K562 (cell line): ENCODE results near the gene RGS7BP. TPM values are rescaled to one million over a fixed set of nuclear protein-coding genes. Genes with fewer than 3 reads are reported as not detected.

ENCODE experiments used
- ATAC-seq: fragments of 200-7000 bp; cut with Tn5 transposase; 3 replicates; pipeline ENCODE4 v1.9.1; 2020; ENCODE audit warnings: moderate library complexity
- BruUV-seq: library from RNA; stranded (reverse); fragments of 400-500 nt; replicated peaks from 2 replicates; lab custom pipeline; 2021; lab: Mats Ljungman, UMichigan
- CTCF ChIA-PET: fragments of 300-600 bp; formaldehyde crosslinking; extraction: SDS; loops from one replicate; lab custom pipeline; 2021; ENCODE audit warnings: low intra/inter-chr PET ratio; lab: Yijun Ruan, JAX
- POLR2A ChIA-PET: fragments of 300-600, 350-650 bp; sonication (Branson Sonifier 250); formaldehyde crosslinking; extraction: SDS; loops from one replicate; lab custom pipeline; 2021; ENCODE audit warnings: antibody characterized with exemption, inconsistent platforms; lab: Yijun Ruan, JAX
- DNase-seq, 4 experiments: peaks; one replicate each; pipeline versions ENCODE4 v3.0.0 to v3.0.0-alpha.2; 2011 to 2018; ENCODE audit warnings: low spot score in 3 of 4, mixed read lengths in 3 of 4; ENCODE audit errors: extremely low read depth in 1 of 4
- FAIRE-seq: peaks from 2 replicates; lab custom pipeline; 2011; peaks lifted over from hg19 to GRCh38; lab: Jason Lieb, UNC
- H2AFZ ChIP-seq: 2 replicates; pipeline ENCODE4 v1.6.0; 2011; ENCODE audit warnings: low read depth, low read length, control low read depth, inconsistent platforms
- H3K27ac ChIP-seq: fragments of 200-600 bp; 3 replicates; pipeline ENCODE4 v1.8.0; 2011; ENCODE audit warnings: low read depth, mild to moderate bottlenecking, control low read depth, inconsistent platforms, low read length, moderate library complexity, mixed read lengths; ENCODE audit errors: extremely low read depth
- H3K27me3 ChIP-seq, 2 experiments: fragments of 300-600 bp in 1 of 2; 2 replicates in 1 of 2; 3 replicates in 1 of 2; pipeline versions ENCODE4 v1.6.0 to v1.8.0; 2011; ENCODE audit warnings: inconsistent platforms in 2 of 2, low read length in 2 of 2, mild to moderate bottlenecking in 1 of 2, mixed read lengths in 1 of 2, moderate library complexity in 1 of 2; ENCODE audit not compliant: control insufficient read depth in 2 of 2, insufficient read depth in 2 of 2
- H3K36me3 ChIP-seq: fragments of 300-600 bp; 3 replicates; pipeline ENCODE4 v1.8.0; 2011; ENCODE audit warnings: mild to moderate bottlenecking, low read length, inconsistent platforms; ENCODE audit not compliant: control insufficient read depth, insufficient read depth
- H3K4me1 ChIP-seq, 2 experiments: fragments of 200-600 bp in 1 of 2; replicated peaks in 1 of 2; 2 replicates in 1 of 2; 3 replicates in 1 of 2; pipeline versions ENCODE4 v1.5.1 to v1.8.0; 2011; ENCODE audit warnings: inconsistent platforms in 2 of 2, low read length in 2 of 2, mild to moderate bottlenecking in 1 of 2, mixed read lengths in 1 of 2, moderate library complexity in 1 of 2; ENCODE audit not compliant: control insufficient read depth in 2 of 2, insufficient read depth in 2 of 2
- H3K4me2 ChIP-seq: 2 replicates; pipeline ENCODE4 v1.6.1; 2011; ENCODE audit warnings: low read length, control low read depth, inconsistent platforms, mixed read lengths; ENCODE audit not compliant: insufficient read depth
- H3K4me3 ChIP-seq: fragments of 200-600 bp; sonication (generic), shearing (Covaris generic); 2 replicates; pipeline ENCODE4 v1.5.1; 2016; ENCODE audit warnings: control low read depth, inconsistent platforms
- H3K79me2 ChIP-seq: fragments of 200-600 bp; 3 replicates; pipeline ENCODE4 v1.8.0; 2011; ENCODE audit warnings: low read length, inconsistent platforms; ENCODE audit not compliant: control insufficient read depth, insufficient read depth
- H3K9ac ChIP-seq, 2 experiments: 2 replicates each; pipeline versions ENCODE4 v1.6.0 to v1.6.1; 2011; ENCODE audit warnings: low read depth in 2 of 2, low read length in 2 of 2, control low read depth in 1 of 2, inconsistent platforms in 1 of 2, mild to moderate bottlenecking in 1 of 2, mixed read lengths in 1 of 2; ENCODE audit not compliant: insufficient read depth in 1 of 2
- H3K9me1 ChIP-seq: one replicate; pipeline ENCODE4 v1.6.0; 2011; ENCODE audit warnings: inconsistent platforms, mild to moderate bottlenecking, low read length, moderate library complexity; ENCODE audit not compliant: control insufficient read depth, insufficient read depth
- H3K9me3 ChIP-seq: replicated peaks from 2 replicates; pipeline ENCODE4 v1.5.1; 2011; ENCODE audit warnings: low read depth, low read length, inconsistent platforms; ENCODE audit not compliant: control insufficient read depth, insufficient read depth
- H4K20me1 ChIP-seq: replicated peaks from 2 replicates; pipeline ENCODE4 v1.6.1; 2011; ENCODE audit warnings: low read length, inconsistent platforms, mixed read lengths; ENCODE audit not compliant: control insufficient read depth, insufficient read depth
- ESRRB ChIP-seq: fragments of 250-450 bp; sonication (Bioruptor Pico); IDR thresholded peaks from 2 replicates; pipeline ENCODE4 v1.5.0; 2020; ENCODE audit warnings: mild to moderate bottlenecking, moderate library complexity, borderline replicate concordance
- FOXJ3 ChIP-seq: sonication (generic); formaldehyde crosslinking; IDR thresholded peaks from 2 replicates; pipeline ENCODE4 v1.4.0; 2020; ENCODE audit warnings: mild to moderate bottlenecking, missing genetic modification reagents
- MLX ChIP-seq, 2 experiments: fragments of 450-650 bp in 1 of 2; sonication (generic) in 1 of 2; formaldehyde crosslinking; conservative IDR thresholded peaks; 2 replicates each; pipeline versions ENCODE4 v1.4.0 to v1.8.1; 2020 to 2022; ENCODE audit warnings: mild to moderate bottlenecking in 1 of 2, missing genetic modification reagents in 1 of 2
- POLR3A ChIP-seq: IDR thresholded peaks from 2 replicates; pipeline ENCODE4 v1.6.1; 2011; ENCODE audit warnings: borderline replicate concordance, mild to moderate bottlenecking, moderate library complexity; ENCODE audit not compliant: insufficient read length, insufficient read depth; ENCODE audit errors: extremely low read depth
- SLC30A9 ChIP-seq: fragments of 250-450 bp; sonication (Bioruptor Pico); IDR thresholded peaks from 2 replicates; pipeline ENCODE4 v1.8.0; 2022; ENCODE audit warnings: mild to moderate bottlenecking, moderate library complexity
- STAT5A ChIP-seq: IDR thresholded peaks from 2 replicates; pipeline ENCODE4 v1.6.1; 2012; ENCODE audit warnings: low read length, inconsistent platforms, borderline replicate concordance
- THRAP3 ChIP-seq: fragments of 450-650 bp; IDR thresholded peaks from 2 replicates; pipeline ENCODE4 v1.6.1; 2016; ENCODE audit warnings: mild to moderate bottlenecking, inconsistent platforms, borderline replicate concordance
- UBTF ChIP-seq, 2 experiments: IDR thresholded peaks; 2 replicates each; pipeline ENCODE4 v1.6.1; 2012; ENCODE audit warnings: improper control_type of control experiment in 2 of 2, low read depth in 2 of 2, low read length in 2 of 2, borderline replicate concordance in 1 of 2
- ZBTB1 ChIP-seq: sonication (generic); formaldehyde crosslinking; IDR thresholded peaks from 2 replicates; pipeline ENCODE4 v1.8.1; 2023; ENCODE audit warnings: missing genetic modification reagents, low read depth, mild to moderate bottlenecking, borderline replicate concordance
- ZBTB49 ChIP-seq: sonication (generic); formaldehyde crosslinking; IDR thresholded peaks from 2 replicates; pipeline ENCODE4 v1.8.0; 2022; ENCODE audit warnings: missing genetic modification reagents, mild to moderate bottlenecking, borderline replicate concordance
- ZC3H4 ChIP-seq: sonication (generic); formaldehyde crosslinking; IDR thresholded peaks from 2 replicates; pipeline ENCODE4 v1.9.0; 2021; ENCODE audit warnings: missing genetic modification reagents, borderline replicate concordance
- ZNF232 ChIP-seq: sonication (generic); formaldehyde crosslinking; IDR thresholded peaks from 2 replicates; pipeline ENCODE4 v1.8.0; 2022; ENCODE audit warnings: mild to moderate bottlenecking, missing genetic modification reagents
- ZNF398 ChIP-seq: fragments of 250-450 bp; sonication (Bioruptor Pico); IDR thresholded peaks from 2 replicates; pipeline ENCODE4 v1.8.0; 2021; ENCODE audit warnings: moderate library complexity, mild to moderate bottlenecking, inconsistent platforms
- ZNF778 ChIP-seq: fragments of 450-650 bp; formaldehyde crosslinking; IDR thresholded peaks from 2 replicates; pipeline ENCODE4 v1.4.0; 2020; ENCODE audit warnings: mild to moderate bottlenecking, moderate library complexity
- in situ Hi-C: fragments of 300-500 bp; cut with MboI; formaldehyde crosslinking; loops from 4 replicates; pipeline ENCODE4 v1.15.0; 2018; ENCODE audit warnings: inconsistent platforms, mixed read lengths
- intact Hi-C: fragments of 100-400 bp; cut with micrococcal nuclease; formaldehyde crosslinking; loops from 2 replicates; pipeline ENCODE4 v1.14.2; 2022
- polyA plus RNA-seq, 8 experiments: library from polyadenylated mRNA; depleted of rRNA in 4 of 8; stranded (reverse) in 5 of 8; unstranded in 3 of 8; fragments of >200 nt; fragmentation: Nextera tagmentation in 2 of 8; fragmentation: Illumina TruSeq in 1 of 8; extraction: Ambion mirVana in 2 of 8; extraction: Trizol in 1 of 8; gene quantifications; 2 replicates each; pipeline versions ENCODE4 v1.2.1 to v1.2.3, GENCODE V29; 2011 to 2014; ENCODE audit warnings: inconsistent platforms in 1 of 8, missing spikeins in 1 of 8
- total RNA-seq, 7 experiments: library from RNA; depleted of rRNA in 6 of 7; stranded (reverse); fragments of >200 nt in 6 of 7; fragmentation: Illumina TruSeq in 2 of 7; extraction: Trizol in 2 of 7; gene quantifications; 2 replicates each; pipeline versions ENCODE4 v1.2.1 to v1.2.3, GENCODE V29; 2011 to 2021; ENCODE audit warnings: low replicate concordance in 1 of 7

RGS7BP gene
- total and polyA plus RNA-seq, 9 of the 15 experiments (the other 6 are each of a cell fraction or from before 2014, with no cell fraction given), result not detected

GRCh38 chr5:64599226-64599625 lies 93.4 kb downstream of the RGS7BP start:
- Histone ChIP-seq H2AFZ (no peak overlapping the region), H3K9ac (no peak overlapping the region), H3K4me1 (no peaks in the 10 kb centered on the region), H3K9me3 (no peaks in the 10 kb centered on the region), H3K4me3 (no peak overlapping the region), H3K79me2 (no peaks in the 10 kb centered on the region), H3K4me2 (no peak overlapping the region), H3K27ac (no peak overlapping the region), H4K20me1 (no peaks in the 10 kb centered on the region), H3K9me1 (no peaks in the 10 kb centered on the region), H3K36me3 (no peaks in the 10 kb centered on the region), H3K27me3 (no peaks in the 10 kb centered on the region)
- ChIA-PET CTCF (no interaction called here), POLR2A (interaction anchor here (0.7 to 0.9 kb wide), 2 partner anchors 10 to 16 kb away, joined by 3 read pairs; no protein-coding TSS in a partner anchor)
- intact Hi-C loops (no loop called here), in situ Hi-C loops (no loop called here)
- ATAC-seq (no peak), DNase-seq (no peak), FAIRE-seq (no peak)
- no TSS peak for BruUV-seq
- TF ChIP-seq UBTF (IDR thresholded peaks at IDR 0.05; ENCODE audit: borderline replicate concordance in 1 of 2, low read depth in 2 of 2, low read length in 2 of 2), result no peak
- no peak for TF ChIP-seq MLX (CRISPR knock-in tag; conservative IDR thresholded peaks at IDR 0.05)
- TF ChIP-seq ZBTB1 (CRISPR knock-in tag), result no peak
- TF ChIP-seq ZNF778, result no peak
- TF ChIP-seq ESRRB (CRISPR knock-in tag), result no peak
- TF ChIP-seq FOXJ3 (CRISPR knock-in tag), result no peak
- TF ChIP-seq ZC3H4, result no peak
- no peak for TF ChIP-seq ZBTB49
- no peak for TF ChIP-seq ZNF232 (CRISPR knock-in tag)
- no peak for TF ChIP-seq THRAP3
- TF ChIP-seq SLC30A9 (CRISPR knock-in tag), result no peak
- TF ChIP-seq POLR3A, result no peak
- TF ChIP-seq STAT5A, result no peak
- no peak for TF ChIP-seq ZNF398
